Lung (tissue), 12 donors: ENCODE data around the gene XIRP2. TPM values are rescaled to one million over a fixed set of nuclear protein-coding genes. Genes with fewer than 3 reads are reported as not detected.
"Not testable (repeated sequence)": the region's sequence is repeated elsewhere in the genome, so short reads cannot be mapped to it uniquely, and the experiment has no call there.

ENCODE experiments used
- ATAC-seq: fragments of 200-7000 bp; cut with Tn5 transposase; one replicate; pipeline ENCODE4 v1.9.1; 2020; ENCODE audit warnings: moderate number of reproducible peaks; ENCODE audit not compliant: insufficient read depth, low FRiP score
- DNase-seq, 3 donors: peaks; one replicate each; pipeline ENCODE4 v3.0.0-alpha.2; 2013 to 2017
- H3K27ac ChIP-seq, 2 donors: one replicate each; pipeline ENCODE4 v1.5.1; 2013; ENCODE audit warnings: mild to moderate bottlenecking in 2 of 2, moderate library complexity in 2 of 2, control low read depth in 1 of 2, inconsistent platforms in 1 of 2, low read depth in 1 of 2, low read length in 1 of 2
- H3K27me3 ChIP-seq, 3 donors: one replicate each; pipeline ENCODE4 v1.5.1; 2013; ENCODE audit warnings: low read length in 2 of 3; ENCODE audit not compliant: control insufficient read depth in 3 of 3, insufficient read depth in 3 of 3
- H3K36me3 ChIP-seq, 4 donors: one replicate each; pipeline ENCODE4 v1.5.1; 2013; ENCODE audit warnings: low read length in 4 of 4, mild to moderate bottlenecking in 1 of 4, moderate library complexity in 1 of 4; ENCODE audit not compliant: control insufficient read depth in 4 of 4, insufficient read depth in 4 of 4
- H3K4me1 ChIP-seq, 5 donors: one replicate each; pipeline ENCODE4 v1.5.1; 2013; ENCODE audit warnings: low read length in 5 of 5, mild to moderate bottlenecking in 2 of 5, moderate library complexity in 1 of 5; ENCODE audit not compliant: control insufficient read depth in 5 of 5, insufficient read depth in 5 of 5
- H3K4me3 ChIP-seq: one replicate; pipeline ENCODE4 v1.5.1; 2013; ENCODE audit warnings: mild to moderate bottlenecking, control low read depth, moderate library complexity
- H3K9ac ChIP-seq, 2 donors: one replicate each; pipeline ENCODE4 v1.5.1; 2013; ENCODE audit warnings: low read length in 2 of 2, control low read depth in 1 of 2; ENCODE audit not compliant: insufficient read depth in 1 of 2
- H3K9me3 ChIP-seq, 4 donors: one replicate each; pipeline ENCODE4 v1.5.1; 2013; ENCODE audit warnings: low read length in 3 of 4, mild to moderate bottlenecking in 1 of 4, moderate library complexity in 1 of 4; ENCODE audit not compliant: control insufficient read depth in 4 of 4, insufficient read depth in 3 of 4
- WGBS, 2 donors: extraction: QIAGEN DNeasy Blood & Tissue Kit; methylation state at CpG; one replicate each; pipeline ENCODE4 v1.1.7; 2013; 5-methylcytosine and 5-hydroxymethylcytosine counted together
- polyA plus RNA-seq, 2 donors: library from polyadenylated mRNA; stranded (reverse); fragments of 200-250 nt; gene quantifications; one replicate each; pipeline ENCODE4 v1.2.1, GENCODE V29; 2013
- total RNA-seq, 2 donors: library from RNA; depleted of rRNA in 1 of 2; stranded (reverse); fragments of >200 nt in 1 of 2; gene quantifications; one replicate each; pipeline ENCODE4 v1.2.1, GENCODE V29; 2014 to 2021
- TF ChIP-seq, protein P1 (sequence below): IDR thresholded peaks from 2 replicates; pipeline ENCODE4 v1.5.1; 2012; ENCODE audit warnings: mild to moderate bottlenecking; ENCODE audit errors: control extremely low read depth, extremely low read depth
- donor health status: control.
- donor health status: control.
- donor health status: Bipolar disorder and iron deficiency.
- donor health status: healthy.
- donor health status: DM: yes; HTN: yes; CAD: no.

Gene XIRP2
- total and polyA plus RNA-seq, 4 donors: 0.11 to 0.46 (median 0.14) TPM; not detected in 1

DNA sequence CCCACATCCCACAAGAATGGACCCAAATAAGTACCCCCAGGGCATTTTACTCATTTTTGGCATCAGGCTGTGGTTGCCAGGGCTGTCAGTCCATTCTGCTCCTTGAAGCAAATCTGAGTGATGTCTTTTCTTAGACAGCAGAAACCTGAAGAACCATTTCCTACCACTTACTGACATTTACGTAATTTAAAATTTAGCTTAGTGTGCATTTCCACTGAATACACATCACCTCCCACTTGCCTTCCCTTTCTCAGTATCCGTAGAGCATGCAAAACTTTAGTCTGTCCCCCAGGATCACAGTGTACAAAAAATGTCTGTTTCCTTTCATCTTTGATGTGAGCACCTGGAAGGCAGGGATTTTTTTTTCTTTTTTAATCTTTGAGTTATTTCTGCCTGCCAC lies 130.3 kb downstream of the XIRP2 start:
- no peak overlapping the region for H3K9ac ChIP-seq
- no peak for ATAC-seq

DNA sequence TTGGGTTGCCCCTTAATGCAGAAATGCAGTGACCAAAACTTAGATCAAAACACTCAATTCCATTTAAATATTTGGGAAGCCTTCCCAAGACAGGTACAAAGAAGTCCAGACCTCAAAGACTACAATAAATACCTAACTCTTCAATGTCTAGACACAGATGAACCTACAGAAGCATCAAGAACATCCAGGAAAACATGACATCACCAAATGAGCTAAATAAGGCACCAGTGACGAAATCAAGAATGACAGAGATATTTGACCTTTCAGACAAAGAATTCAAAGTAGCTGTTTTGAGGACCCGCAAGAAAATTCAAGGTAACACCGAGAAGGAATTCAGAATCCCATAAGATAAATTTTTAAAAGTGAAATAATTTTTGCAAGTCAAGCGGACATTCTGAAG lies 140.2 kb downstream of the XIRP2 start:
- Histone ChIP-seq H3K9ac (no peak overlapping the region), H3K9me3 (peaks cover 0 to 6% (median 0%) of the 10 kb centered on the region in 4 donors), H3K4me1 (no peaks in the 10 kb centered on the region), H3K4me3 (no peak overlapping the region), H3K27me3 (no peaks in the 10 kb centered on the region), H3K36me3 (no peaks in the 10 kb centered on the region), H3K27ac (no peak overlapping the region)
- 92 to 96% methylated on average over 4 of the region's 4 CpGs for WGBS, 2 donors
- DNase-seq: no peak
- ATAC-seq: no peak
- TF ChIP-seq, protein P1, sequence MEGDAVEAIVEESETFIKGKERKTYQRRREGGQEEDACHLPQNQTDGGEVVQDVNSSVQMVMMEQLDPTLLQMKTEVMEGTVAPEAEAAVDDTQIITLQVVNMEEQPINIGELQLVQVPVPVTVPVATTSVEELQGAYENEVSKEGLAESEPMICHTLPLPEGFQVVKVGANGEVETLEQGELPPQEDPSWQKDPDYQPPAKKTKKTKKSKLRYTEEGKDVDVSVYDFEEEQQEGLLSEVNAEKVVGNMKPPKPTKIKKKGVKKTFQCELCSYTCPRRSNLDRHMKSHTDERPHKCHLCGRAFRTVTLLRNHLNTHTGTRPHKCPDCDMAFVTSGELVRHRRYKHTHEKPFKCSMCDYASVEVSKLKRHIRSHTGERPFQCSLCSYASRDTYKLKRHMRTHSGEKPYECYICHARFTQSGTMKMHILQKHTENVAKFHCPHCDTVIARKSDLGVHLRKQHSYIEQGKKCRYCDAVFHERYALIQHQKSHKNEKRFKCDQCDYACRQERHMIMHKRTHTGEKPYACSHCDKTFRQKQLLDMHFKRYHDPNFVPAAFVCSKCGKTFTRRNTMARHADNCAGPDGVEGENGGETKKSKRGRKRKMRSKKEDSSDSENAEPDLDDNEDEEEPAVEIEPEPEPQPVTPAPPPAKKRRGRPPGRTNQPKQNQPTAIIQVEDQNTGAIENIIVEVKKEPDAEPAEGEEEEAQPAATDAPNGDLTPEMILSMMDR: no peak

More for the DNA sequence above, 130.3 kb downstream of the XIRP2 start:
- TF ChIP-seq, protein P1: no peak
- no peak for DNase-seq
- H3K9me3 ChIP-seq: no peaks in the 10 kb centered on the region
- WGBS, 2 donors: 80% methylated on average over 2 of the region's 2 CpGs
- no peaks in the 10 kb centered on the region for H3K4me1 ChIP-seq
- H3K36me3 ChIP-seq: no peaks in the 10 kb centered on the region
- no peak overlapping the region for H3K4me3 ChIP-seq
- H3K27ac ChIP-seq: no peak overlapping the region
- no peaks in the 10 kb centered on the region for H3K27me3 ChIP-seq

DNA sequence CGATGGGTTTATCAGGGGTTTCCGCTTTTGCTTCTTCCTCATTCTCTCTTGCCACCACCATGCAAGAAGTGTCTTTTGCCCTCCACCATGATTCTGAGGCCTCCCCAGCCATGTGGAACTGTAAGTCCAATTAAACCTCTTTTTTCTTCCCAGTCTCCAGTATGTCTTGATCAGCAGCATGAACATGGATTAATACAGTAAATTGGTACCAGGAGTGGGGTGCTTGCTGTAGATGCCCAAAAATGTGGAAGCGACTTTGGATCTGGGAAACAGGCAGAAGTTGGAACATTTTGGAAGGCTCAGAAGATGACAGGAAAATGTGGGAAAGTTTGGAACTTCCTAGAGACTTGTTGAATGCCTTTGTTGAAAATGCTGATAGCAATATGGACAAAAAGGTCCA lies 146.7 kb downstream of the XIRP2 start:
- not testable (repeated sequence) for H3K9ac ChIP-seq, H3K27me3 ChIP-seq, DNase-seq, H3K27ac ChIP-seq, ATAC-seq, H3K4me3 ChIP-seq, H3K4me1 ChIP-seq, H3K36me3 ChIP-seq
- peaks cover 0 to 10% (median 7%) of the 10 kb centered on the region in 4 donors for H3K9me3 ChIP-seq
- WGBS, 2 donors: 94 to 95% methylated on average over 3 of the region's 3 CpGs

DNA sequence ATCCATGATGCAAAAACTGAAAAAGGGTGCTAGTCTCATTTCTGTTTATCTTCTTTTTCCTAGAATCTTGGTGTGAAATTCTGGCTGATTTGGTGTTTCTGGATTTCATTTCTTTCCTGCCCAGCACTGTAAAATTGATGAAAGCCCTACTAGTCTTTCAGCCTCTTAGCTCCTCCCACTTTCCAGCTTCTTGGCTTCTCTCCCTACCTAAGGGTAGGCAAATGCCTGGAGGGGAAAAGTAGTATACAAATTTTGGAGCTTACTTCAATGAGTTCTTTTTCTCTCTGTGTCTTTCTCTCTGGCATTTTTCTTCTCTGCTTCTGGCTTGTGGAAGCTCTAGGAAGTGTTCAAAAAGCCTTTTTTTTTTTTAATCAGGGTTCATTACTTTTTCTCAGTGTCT lies 160.5 kb downstream of the XIRP2 start:
- Histone ChIP-seq H3K27me3 (no peaks in the 10 kb centered on the region), H3K36me3 (no peaks in the 10 kb centered on the region), H3K4me1 (no peaks in the 10 kb centered on the region), H3K27ac (no peak overlapping the region), H3K9ac (no peak overlapping the region), H3K9me3 (no peaks in the 10 kb centered on the region), H3K4me3 (no peak overlapping the region)
- no peak for ATAC-seq
- TF ChIP-seq, protein P1: no peak
- DNase-seq: no peak
